NCI-H2081 treated with DMSO at 0.1 percent for 48 hours (cell line): Measurements from ENCODE around the gene OR1F1.
"Not testable (repeated sequence)": the region's sequence is repeated elsewhere in the genome, so short reads cannot be mapped to it uniquely, and the experiment has no call there.

Experiments used
- DNase-seq: peaks from one replicate; lab custom pipeline; 2025; lab: John Stamatoyannopoulos, UW

The OR1F1 gene

DNA sequence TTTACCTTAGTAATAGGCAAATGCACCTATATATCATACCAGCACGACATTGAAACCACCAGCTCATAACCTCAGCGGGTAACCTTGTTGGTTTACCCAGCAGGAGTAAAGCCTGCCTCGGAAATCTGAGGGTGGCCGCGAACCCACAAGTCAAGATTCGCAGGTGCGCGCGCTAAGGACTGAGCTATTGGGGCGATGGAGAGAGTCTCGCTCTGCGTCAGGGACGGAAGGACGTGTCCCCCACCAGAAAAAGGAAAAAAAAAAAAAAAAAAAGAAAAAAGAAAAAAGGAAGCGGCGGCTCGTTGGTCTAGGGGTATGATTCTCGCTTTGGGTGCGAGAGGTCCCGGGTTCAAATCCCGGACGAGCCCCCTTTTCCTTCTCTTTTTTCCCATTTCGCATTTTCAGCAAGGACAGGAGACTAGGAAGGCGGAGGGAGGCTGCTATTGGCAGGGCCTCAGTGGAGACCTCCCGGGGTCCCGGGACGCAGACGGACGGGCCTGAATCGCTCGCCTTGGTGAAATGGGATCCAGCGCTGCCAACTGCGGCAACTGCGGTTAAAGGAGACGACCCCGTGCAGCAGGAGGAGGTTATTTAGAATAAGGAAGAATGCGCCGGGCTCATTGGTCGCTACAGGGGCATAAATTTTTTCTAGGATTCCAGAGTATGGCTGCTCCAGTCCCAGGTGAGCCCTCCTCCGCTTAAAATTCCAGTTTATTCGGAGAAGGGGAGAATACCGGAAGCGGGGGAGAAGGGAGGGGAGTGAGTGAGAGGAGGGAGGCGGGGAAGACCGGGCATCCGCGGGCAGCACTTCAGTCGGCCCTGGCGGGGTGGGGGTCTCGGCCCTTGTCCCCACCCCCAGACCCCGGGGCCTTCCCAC, at the start of gene OR1F1:
TSS of gene OR1F1 (plus strand) at position 407 of the 877 bp plus-strand sequence.
- DNase-seq: peak; percentile 54

DNA sequence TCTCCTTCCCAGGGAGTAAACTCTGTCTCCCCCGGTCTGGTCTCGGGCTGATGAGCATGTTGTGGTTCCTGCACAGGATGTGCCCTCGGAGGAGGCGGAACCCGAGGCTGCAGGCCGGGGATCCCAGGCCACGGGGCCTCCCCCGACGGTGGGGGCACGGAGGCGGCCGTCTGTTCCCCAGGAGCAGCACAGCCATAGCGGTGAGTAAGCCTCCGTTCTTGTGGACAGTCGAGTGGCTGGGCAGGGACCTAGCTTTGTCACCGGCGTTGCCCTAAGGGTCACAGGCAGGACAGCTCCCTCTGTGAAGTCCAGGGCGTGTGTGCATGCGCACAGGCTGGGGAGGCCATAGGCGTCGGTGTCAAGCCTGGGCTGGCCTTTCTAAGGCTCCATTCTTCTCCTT, 49.7 kb upstream of the OR1F1 start:
- DNase-seq: no peak

DNA sequence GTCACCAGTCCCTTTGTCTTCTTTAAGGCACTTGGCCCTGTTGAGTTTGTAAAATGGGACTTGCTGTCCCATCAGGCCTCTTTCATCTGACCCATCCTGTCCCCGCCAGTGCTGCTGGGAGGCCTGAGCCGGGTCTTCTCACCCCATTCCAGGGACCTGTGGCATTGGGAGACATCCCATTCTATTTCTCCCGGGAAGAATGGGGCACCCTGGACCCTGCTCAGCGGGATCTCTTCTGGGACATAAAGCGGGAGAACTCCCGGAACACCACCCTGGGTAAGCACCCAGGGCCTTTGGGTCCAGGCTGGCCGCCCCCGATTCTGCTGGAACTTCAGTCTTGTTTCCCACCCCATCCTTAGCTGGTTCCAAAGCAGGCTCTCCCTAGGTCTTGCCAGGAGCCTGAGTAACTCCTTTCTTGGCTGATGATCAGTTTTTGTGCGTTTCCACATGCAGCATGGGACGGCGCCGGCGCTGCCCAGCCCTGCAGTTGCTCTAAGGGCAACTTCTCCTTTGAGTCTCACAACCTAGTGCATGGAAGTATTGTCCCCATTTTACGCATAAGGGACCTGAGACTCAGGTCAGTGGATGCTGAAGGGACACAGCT, 49.1 kb upstream of the OR1F1 start:
- DNase-seq: no peak

DNA sequence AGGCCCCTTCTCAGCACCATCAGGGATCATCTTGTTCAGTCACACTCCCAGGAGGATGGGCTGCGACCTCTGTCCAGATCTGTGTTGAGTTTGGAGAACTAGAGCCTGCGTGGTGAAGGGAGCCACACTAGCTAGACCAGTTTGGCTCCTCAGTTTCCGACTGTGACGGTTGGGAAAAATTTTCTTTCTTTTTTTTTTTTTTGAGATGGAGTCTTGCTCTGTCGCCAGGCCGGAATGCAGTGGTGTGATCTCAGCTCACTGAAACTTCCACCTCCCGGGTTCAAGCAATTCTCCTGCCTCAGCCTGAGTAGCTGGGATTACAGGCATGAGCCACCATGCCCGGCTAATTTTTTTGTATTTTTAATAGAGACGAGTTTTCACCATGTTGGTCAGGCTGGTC, 48.4 kb upstream of the OR1F1 start:
- DNase-seq: not testable (repeated sequence)

DNA sequence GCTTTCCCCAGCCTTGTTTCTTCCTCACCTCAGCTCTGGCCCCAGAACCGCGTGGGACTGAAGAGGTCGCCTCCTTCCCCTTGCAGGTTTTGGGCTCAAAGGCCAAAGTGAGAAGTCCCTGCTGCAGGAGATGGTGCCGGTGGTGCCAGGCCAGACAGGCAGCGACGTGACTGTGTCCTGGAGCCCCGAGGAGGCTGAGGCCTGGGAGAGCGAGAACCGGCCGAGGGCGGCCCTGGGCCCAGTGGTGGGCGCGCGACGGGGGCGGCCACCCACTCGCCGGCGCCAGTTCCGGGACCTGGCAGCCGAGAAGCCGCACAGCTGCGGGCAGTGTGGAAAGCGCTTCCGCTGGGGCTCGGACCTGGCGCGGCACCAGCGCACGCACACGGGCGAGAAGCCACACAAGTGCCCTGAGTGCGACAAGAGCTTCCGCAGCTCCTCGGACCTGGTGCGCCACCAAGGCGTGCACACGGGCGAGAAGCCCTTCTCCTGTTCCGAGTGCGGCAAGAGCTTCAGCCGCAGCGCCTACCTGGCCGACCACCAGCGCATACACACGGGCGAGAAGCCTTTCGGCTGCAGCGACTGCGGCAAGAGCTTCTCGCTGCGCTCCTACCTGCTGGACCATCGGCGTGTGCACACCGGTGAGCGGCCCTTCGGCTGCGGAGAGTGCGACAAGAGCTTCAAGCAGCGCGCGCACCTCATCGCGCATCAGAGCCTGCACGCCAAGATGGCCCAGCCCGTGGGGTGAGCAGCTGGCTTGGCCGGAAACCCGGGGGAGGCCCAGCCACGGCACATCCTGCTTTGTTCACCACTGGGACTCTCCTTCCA, 47.2 kb upstream of the OR1F1 start:
- no peak for DNase-seq

DNA sequence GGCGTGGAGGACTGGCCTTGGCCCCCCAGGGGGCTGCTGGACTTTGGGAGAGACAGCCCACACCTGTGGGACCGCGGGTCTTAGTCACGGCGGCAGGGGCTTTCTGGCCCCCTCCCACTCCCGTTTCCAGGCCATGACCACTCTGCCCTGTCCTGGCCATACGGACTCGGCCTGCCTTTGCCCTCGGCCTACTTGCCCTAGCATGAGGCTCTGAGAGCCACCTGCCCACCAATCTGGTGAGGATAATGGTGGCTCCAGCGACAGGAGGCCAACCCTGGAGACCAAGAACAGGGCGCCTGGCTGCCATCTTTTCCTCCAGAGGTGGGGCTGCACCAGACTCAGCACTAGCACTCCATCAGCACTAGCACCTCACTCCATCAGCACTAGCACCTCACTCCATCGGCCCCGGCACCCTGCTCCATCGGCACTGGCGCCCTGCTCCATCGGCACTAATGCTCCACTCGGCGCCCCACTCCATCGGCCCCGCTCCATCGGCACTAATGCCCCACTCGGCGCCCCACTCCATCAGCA, 46.2 kb upstream of the OR1F1 start:
- DNase-seq: no peak

DNA sequence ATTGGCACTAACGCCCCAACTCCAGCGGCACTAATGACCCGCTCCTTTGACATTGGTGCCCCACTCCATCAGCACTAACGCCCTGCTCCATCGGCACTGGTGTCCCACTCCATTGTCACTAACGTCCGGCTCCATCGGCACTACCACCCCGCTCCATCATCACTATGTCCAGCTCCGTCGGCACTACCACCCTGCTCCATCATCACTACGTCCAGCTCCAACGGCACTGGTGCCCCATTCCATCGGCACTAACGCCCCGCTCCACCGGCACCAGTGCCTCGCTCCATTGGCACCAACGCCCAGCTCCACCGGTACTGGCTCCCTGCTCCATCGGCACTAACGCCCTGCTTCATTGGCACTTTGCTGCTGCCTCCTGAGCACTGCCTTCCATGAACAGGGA, 45.7 kb upstream of the OR1F1 start:
- no peak for DNase-seq

DNA sequence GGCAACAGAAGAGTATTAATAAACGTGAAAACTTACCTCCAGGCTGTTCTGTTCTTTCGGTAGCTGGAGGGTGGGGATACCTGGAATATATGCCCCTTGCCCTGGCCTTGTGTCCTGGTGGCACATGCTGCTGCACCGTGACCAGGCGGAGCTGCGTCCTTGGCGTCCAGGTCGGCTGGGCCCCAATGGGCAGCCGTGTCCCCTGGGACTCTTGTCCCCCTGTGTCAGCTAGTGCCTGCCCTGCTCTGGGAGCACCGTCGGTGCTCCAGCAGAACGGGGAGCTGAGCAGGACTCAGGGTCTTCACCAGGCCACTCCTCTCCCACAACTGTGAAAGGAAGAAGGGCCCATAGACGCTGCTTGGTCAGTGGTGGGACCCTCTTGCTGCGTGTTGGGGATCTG, 45.2 kb upstream of the OR1F1 start:
- no peak for DNase-seq

DNA sequence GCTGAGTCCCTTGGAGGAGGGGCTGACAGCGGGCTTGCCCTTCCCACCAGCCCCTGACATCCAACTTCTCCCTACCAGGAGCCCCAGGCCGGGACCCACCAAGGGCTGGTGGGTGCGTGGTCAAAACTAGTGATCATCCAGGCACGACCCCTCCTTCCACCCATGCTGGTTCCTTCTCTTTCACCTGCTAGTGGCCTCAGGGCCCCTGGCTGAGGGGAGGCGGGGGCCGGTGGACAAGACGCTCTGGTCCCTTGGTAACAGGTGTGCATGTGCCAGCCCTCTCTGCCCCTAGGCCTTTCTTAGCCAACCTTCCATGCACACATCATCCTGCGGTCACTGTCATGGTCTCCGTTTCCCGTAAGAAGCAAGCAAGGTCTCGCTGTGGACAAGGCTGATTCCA, 44.8 kb upstream of the OR1F1 start:
- no peak for DNase-seq

DNA sequence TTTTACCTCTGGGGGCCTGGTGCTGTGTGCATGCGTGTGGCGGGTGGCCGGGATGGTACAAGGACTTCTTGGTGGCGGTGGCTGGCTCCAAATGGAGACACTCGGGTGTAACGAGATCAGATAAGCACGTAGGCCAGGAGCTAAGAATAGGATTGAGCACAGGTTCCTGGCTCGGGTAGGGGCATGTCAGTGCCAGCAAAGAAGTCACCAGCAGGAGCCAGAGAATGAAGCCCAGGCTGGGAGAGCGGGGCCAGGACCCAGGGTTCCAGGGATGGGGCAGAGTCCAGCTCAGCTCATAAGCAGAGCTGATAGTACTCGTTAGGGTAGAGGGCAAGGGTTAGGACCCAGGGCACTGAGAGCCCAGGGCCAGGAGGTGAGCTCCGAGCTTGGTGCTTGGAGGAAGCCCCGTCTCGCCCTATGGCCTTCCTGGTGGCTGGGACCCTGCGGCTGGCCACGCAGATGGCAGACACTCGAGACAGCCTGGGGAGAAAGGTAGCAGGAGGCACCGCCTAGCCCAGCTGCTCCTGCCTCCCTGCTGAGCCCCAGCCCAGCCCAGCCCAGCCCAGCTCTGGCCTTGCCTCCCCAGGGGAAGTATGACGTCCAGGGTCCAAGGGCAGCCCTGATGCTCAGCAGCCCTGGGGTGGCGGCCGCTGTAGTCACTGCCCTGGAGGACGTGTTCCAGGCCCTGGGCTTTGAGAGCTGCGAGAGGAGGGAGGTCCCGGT, 44.2 kb upstream of the OR1F1 start:
- DNase-seq: no peak

DNA sequence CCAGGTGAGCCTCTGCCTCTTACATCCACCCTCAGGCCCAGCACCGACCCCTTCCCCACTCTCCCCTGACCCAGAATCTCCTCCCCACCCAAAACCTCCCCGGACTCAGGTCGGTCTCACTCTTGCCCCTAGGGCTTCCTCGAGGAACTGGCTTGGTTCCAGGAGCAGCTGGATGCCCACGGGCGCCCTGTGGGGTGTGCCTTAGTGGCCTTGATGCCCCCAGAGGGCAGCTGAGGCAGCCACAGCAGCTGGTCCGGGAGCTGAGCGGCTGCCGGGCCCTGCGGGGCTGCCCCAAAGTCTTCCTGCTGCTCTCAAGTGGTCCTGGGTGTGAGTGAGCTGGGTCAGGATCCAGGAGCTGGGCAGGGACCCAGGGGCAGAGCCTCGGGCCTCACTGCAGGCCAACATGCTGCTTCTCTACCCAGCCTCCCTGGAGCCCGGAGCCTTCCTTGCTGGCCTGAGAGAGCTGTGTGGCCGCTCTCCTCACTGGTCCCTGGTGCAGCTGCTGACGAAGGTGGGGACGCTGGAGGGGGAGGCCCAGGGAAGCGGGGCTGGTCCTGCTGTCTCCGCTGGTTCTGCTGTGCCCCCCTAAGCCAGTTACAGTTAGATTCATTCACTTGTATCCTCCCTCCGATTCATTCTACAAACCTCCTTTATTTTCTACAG, 43.6 kb upstream of the OR1F1 start:
- DNase-seq: no peak

DNA sequence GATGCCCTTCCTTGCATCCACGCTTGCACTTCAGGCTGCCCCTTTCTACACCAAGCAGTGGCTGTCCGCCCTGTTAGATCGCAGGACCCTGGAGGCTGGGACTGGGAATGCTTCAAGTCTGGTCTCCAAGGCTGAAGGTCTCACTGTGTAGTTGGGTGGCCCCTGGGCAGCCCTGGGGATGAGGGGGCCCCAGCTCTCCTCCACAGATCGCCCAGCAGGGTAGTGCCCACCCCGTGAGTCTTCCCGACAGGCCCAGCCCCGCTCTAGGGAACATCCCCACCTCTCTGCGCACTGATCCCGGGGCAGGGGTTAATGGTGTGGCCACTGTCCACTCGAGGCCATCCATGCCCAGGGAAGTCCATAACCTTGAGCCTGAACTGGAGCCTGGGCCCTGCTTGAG, 42.9 kb upstream of the OR1F1 start:
- no peak for DNase-seq

DNA sequence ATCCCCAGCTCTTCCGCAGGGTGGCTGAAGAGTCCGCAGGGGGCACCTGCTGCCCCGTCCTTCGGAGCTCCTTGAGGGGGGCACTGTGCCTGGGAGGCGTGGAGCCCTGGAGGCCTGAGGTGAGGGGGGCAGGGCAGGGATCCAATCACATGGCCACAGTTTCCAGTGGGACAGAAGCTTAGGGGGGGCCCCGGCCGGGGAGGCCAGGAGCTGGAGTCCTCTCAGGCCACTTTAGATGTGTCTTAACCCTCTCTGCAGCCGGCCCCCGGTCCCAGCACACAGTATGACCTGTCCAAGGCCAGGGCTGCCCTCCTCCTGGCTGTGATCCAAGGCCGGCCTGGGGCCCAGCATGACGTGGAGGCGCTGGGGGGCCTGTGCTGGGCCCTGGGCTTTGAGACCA, 42.3 kb upstream of the OR1F1 start:
- no peak for DNase-seq

DNA sequence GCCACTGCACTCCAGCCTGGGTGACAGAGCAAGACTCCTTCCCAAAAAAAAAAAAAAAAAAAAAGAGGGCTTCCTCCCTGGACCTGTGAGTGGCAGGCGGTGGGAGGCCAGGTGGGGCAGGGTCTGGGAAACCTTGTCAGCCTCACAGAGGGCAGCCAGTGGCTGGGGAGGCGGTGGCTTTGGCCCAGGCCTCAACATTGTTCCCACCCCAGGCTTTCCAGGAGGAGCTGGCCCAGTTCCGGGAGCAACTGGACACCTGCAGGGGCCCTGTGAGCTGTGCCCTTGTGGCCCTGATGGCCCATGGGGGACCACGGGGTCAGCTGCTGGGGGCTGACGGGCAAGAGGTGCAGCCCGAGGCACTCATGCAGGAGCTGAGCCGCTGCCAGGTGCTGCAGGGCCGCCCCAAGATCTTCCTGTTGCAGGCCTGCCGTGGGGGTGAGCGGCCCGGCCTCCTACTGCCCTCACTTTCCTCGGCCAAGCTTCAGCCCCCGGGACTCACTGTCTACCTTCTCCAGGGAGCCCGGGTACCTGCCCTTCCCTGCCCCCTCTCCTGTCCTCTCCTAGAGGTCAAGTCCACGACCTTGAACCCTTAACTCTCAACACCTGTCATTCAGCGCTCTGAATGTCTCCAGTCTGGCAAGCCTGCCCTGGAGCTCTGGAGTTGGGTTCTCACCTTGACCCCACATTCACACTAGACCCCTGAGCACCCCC, 40.8 kb upstream of the OR1F1 start:
- DNase-seq: no peak

DNA sequence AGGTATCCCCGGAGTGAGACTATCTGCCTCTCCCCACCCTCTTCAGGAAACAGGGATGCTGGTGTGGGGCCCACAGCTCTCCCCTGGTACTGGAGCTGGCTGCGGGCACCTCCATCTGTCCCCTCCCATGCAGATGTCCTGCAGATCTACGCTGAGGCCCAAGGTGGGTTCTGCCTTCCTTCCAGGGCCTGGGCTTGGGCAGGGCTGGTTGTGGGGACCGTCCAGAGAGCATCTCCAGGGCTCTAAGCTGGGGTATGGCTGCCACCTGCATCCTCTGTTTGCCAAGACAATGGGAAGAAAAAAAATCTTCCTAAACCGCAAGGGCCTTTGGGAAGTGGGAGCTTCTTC, 40.3 kb upstream of the OR1F1 start:
- DNase-seq: no peak

DNA sequence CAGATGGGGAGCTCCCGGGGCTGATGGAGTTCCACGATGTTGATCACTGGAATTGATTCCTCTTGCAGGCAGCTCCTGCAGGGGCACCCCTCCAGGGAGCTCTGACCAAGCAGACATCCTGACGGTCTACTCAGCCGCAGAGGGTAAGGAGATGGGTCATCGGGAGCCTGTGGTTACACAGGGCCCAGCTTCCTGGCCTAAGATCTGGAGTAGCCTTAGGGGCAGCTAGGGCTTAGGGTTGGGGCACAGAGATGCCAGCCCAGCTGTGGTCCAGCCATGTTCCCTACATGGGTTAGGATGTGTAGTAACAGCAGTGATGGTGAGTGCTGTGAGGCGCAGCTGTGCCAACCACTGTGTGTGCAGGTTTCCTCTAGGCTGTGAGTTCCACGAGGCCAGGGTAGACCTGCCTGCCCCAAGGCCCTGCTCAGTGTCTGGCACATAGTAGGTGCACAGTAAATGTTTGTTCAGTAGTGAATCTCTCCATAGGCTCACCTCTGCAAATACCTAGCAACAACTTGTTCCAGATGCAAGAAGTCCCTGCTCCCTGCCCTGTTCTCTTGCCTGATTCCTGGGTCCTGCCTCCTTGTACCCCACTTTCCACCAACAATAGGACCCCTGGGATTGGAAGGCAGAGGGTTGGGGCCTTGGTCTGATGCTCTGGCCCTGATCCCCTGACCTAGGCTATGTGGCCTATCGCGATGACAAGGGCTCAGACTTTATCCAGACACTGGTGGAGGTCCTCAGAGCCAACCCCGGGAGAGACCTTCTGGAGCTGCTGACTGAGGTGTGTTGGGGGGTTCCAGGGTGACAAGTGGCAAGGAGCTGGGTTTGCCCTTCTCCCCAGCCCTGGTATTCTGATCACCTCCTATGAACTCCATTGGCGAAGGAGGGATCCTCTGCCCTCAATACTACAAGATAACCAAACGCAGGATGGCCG, 39.5 kb upstream of the OR1F1 start:
- no peak for DNase-seq

DNA sequence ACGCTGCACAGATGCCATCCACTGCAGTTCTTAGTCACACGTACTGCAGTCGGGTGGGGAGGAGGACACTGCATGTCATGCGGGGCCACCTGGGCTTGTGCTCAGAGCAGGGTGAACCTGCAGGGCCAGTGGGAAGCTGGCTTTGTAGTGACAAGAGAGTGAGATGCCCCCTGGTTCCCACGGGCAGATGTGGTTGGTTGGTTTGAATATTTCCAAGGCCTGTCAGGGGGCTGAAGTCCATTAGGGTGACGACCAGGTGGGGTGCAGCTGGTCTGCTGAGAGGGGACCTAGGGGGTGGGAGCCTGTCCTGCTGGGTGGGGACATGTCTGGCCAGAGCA, 38.8 kb upstream of the OR1F1 start:
- DNase-seq: no peak

DNA sequence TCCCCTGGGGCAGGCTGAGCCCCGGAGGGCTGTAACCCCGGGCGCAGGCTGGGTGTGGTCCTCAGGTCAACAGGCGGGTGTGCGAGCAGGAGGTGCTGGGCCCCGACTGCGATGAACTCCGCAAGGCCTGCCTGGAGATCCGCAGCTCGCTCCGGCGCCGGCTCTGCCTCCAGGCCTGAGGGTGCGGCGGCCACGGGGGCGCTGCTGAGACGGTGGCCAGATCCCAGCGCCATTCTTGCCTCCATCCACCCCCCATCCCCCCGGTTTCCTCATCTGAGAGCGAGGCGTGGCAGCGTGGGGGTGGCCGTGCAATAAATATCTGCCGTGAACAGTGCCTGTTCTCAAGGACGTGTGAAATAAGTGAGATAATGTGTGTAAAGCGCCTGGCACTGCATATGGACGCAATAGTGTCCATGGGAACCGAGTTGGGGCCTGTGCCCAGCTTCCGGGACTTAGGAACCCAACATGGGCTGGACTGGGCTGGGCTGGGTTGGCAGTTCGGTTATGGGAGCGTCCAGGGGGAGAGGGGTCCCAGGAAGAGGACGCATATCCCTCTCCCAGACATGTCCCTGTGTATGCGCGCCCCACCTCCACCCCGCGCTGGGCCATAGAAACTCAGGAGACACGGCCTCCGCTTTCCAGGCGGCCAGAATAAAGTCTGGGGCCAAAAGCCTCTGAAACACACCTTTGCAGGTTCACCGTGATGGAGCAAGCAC, 38.2 kb upstream of the OR1F1 start:
- DNase-seq: no peak
